GM12892 (cell line): ENCODE results near the gene DNAJC13.
"Not testable (repeated sequence)": the region's sequence is repeated elsewhere in the genome, so short reads cannot be mapped to it uniquely, and the experiment has no call there.

Source experiments
- DNase-seq: peaks from one replicate; pipeline ENCODE4 v3.0.0; 2011; ENCODE audit not compliant: insufficient read length
- FAIRE-seq: peaks from 2 replicates; lab custom pipeline; 2011; peaks lifted over from hg19 to GRCh38; lab: Jason Lieb, UNC
- POLR2A ChIP-seq: IDR thresholded peaks from 2 replicates; pipeline ENCODE4 v1.6.1; 2011; ENCODE audit warnings: low read depth, low read length, control low read depth
- POLR2AphosphoS5 ChIP-seq: IDR thresholded peaks from 2 replicates; pipeline ENCODE4 v1.6.1; 2011; ENCODE audit warnings: low read depth, low read length, control low read depth
- TAF1 ChIP-seq: IDR thresholded peaks from 2 replicates; pipeline ENCODE4 v1.6.1; 2011; ENCODE audit warnings: low read depth, mild to moderate bottlenecking, control low read depth, low read length, borderline replicate concordance

DNAJC13 gene

DNA sequence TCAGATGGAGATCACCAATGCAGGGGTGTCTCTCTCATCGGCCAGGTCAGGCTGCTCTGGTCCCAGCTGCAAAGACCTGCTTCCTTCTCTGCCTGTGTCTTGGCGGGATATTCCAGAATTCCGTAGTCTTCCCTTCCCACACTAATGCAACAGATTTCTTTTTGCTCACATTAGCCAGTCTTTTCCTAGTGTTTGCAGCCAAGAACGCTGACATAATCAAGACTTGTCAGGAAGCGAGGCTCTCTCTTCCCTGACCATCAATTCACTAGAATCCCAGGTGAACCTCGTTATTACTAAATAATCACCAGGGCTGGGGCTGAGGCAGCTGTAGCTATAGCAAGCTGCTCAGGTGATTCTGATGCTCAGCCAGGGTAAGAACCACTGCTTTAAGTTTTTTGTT is 136.5 kb downstream of the DNAJC13 start:
- no peak for DNase-seq
- no peak for FAIRE-seq
- TF ChIP-seq POLR2A (no peak), TAF1 (no peak), POLR2AphosphoS5 (no peak)

DNA sequence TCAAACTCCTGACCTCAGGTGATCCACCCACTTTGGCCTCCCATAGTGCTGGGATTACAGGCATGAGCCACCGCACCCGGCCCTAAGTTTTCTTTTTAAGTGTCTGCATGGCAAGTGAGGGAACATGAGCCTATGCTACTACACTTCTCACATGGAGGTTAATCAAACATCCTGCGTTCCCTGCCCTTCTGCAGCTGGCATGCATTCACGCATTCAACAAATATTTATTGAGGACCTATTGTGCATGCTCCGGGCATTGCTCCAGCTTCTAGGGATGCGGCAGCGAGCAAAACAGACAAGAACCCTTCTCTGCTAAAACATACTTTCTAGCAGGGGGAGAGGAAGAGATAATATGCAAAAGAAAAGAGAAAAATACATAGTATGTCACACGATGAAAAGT is 137.1 kb downstream of the DNAJC13 start:
- no peak for DNase-seq
- no peak for TF ChIP-seq POLR2A
- FAIRE-seq, result no peak

DNA sequence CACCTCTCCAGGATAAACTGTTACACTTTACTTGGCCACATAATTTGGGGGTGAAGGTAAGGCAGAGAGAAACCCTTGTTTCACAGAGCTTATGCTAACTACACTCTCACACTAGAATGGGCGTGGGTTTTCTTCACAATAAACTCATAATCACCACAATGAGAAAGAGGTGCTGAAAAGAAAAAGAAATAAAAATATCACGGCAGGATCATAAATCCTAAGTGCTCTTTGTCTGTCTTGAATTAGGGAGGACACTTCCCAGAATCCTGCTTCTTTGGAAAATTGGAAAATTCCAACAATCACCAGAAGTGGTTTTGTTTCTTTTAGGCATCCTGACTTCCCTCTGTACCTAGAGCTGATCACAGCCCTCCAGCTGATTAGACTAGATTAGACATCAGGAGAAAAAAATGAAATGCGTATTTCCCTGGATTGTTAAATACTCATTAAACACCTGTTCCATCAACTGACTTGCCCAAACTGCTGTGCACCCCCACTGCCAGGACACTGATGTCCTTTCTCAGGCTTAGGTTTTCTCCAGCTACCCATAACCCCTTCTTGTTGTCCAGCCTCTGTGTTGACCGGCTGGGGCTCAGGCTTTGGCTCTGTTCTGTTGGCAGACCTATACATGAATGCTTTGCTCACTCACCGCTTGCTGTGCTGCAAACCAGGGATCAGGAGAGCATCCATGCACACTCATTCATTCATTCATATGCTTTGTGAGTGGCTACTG is 138.2 kb downstream of the DNAJC13 start:
- TF ChIP-seq POLR2AphosphoS5, result no peak
- no peak for TF ChIP-seq POLR2A
- FAIRE-seq (no peak), DNase-seq (no peak)

DNA sequence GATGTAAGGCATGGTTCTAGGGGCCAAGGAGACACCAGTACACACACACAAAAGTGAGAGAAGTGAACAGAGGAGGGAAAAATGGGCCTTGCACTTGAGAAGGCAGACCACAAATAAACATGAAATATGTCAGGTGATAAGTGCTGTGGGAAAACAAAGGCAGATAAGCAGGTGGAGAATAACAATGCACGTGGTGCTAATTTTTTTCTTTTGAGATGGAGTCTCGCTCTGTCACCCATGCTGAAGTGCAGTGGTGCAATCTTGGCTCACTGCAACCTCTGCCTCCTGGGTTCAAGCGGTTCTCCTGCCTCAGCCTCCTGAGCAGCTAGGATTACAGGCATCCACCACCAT is 138.7 kb downstream of the DNAJC13 start:
- not testable (repeated sequence) for DNase-seq, FAIRE-seq

DNA sequence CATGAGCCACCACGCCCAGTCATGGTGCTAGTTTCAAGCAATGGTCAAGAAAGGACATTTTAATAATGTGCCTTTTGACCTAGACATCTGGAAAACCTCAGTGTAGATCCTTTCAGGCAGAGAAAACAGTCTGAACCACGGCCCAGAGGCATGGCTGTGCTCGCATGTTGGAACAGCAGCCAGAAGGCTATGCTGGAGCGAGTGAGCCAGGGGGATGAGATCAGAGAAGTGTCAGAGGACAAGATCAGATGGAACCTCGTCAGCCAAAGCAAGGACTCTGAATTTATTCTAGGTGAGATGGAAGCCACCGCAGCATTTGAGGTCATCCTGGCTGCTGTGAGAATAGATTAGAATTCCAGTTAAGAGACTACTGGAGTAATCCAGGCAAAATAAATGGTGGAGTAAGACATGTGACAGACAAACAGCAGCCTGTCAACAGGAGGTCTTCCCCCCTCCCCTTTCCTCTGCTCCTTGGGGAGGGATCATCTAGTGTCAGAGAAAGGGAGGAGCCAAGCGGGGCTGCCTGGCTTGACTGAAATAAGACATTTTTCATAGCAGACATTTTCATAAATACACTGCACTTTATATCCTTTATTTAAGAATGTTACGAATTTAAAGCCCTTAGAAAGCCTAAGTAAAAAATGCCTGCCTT is 139.3 kb downstream of the DNAJC13 start:
- DNase-seq, result no peak

DNA sequence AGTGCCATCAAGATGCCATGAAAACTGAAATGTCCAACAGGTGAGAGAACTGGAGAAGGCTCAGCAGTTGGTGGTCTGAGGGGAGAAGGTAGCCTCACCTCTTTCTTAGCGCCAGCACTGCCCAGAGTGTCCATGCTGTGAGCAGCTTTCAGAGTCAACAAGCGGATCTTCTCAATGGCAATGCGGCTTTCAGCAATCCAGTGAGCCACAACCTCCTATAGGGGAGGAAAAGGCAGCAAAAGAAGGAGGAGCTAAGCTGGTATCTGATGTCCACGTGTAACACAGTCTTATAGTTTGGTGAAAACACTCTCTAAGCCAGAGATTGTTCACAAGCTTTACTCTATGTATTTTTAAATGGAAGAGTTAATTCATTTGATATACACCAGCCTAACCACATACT is 143.7 kb downstream of the DNAJC13 start:
- FAIRE-seq (no peak), DNase-seq (no peak)
- no peak for TF ChIP-seq POLR2A
- no peak for TF ChIP-seq TAF1
- no peak for TF ChIP-seq POLR2AphosphoS5

More for the DNA sequence above, 139.3 kb downstream of the DNAJC13 start:
- TF ChIP-seq TAF1 (no peak), POLR2AphosphoS5 (no peak), POLR2A (no peak)
- no peak for FAIRE-seq

DNA sequence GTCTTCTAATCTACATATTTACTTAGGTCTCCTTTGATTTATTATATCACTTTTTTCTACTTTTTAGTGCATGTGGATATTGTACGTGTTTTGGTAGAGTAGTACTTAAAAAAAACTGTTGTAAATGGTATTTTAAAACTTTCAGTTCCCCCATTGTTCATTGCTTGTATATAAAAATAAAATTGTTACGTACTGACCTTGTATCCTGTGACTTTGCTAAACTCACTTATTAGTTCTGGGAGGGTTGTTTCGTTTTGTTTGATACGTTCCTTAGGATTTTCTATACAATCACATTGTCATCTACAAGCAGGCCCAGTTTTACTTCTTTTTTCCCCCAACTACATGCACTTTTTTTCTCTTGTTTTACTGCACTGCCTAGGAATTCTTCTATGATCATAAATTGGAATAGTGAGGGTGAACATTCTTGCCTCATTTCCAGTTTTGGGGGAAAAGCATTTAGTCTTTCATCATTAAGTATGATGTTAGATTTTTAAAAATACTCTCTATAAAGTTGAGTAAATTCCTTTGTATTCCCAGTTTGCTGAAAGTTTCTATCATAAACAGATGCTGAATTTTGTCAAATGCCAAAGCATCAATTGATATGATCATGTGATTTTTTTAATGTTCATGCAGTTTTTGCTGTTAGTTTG is 146.2 kb downstream of the DNAJC13 start:
- FAIRE-seq (no peak), DNase-seq (no peak)

DNA sequence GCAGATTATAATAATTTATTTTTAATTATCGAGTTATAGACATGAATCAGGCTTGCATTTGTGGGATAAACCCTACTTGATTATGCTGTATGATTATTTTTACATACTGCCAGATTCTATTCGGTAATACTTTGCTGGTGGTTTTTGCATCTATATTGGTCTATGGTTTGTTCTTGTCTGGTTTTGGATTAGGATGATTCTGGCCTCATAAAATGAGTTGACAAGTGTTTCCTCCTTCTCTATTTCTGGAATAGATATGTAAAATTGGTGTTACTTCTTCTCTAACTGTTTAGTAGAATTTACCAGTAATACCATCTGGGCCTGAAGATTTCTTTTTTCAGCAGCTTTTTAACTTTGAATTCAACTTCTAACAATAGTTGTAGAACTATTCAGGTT is 146.8 kb downstream of the DNAJC13 start:
- DNase-seq (no peak), FAIRE-seq (no peak)
- TF ChIP-seq TAF1, result no peak
- no peak for TF ChIP-seq POLR2A
- TF ChIP-seq POLR2AphosphoS5, result no peak

More for the DNA sequence above, 146.2 kb downstream of the DNAJC13 start:
- TF ChIP-seq TAF1, result no peak
- no peak for TF ChIP-seq POLR2A
- no peak for TF ChIP-seq POLR2AphosphoS5

DNA sequence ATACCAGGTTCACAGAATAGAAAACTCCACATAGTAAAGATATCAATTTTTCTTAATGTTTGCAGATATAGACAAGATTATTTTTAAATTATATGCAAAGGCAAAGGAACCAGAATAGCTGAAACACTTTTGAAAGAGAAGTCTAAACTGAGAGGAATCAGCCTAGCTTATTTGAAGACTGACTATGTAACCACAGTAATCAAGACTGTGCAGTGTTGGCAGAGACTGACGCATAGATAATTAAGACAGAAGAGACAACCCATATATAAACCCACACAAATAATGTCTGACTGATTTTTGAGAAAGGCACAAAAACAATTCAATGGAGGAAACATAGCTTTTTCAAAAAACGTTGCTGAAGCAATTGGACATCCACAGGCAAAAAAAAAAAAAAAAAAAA is 151.1 kb downstream of the DNAJC13 start:
- FAIRE-seq, result no peak
- no peak for DNase-seq
- TF ChIP-seq POLR2AphosphoS5, result no peak
- TF ChIP-seq POLR2A, result no peak
- TF ChIP-seq TAF1, result no peak

DNA sequence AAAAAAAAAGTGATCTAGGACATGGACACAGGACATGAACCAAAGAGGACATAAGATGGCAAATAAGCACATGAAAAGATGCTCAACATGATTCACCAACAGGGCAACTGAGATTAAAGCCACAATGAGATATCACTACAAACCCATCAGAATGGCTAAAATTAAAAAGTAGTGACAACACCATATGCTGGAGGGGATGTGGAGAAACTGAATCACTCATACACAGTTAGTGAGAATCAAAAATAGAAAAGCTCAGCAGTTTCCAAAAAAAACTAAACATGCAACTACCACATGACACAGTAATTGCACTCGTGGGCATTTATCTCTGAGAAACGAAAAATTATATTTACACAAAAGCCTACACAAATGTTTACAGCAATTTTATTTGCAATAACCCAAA is 151.9 kb downstream of the DNAJC13 start:
- peak; percentile 54 for FAIRE-seq
- no peak for DNase-seq
- no peak for TF ChIP-seq POLR2AphosphoS5
- no peak for TF ChIP-seq TAF1
- TF ChIP-seq POLR2A, result no peak

DNA sequence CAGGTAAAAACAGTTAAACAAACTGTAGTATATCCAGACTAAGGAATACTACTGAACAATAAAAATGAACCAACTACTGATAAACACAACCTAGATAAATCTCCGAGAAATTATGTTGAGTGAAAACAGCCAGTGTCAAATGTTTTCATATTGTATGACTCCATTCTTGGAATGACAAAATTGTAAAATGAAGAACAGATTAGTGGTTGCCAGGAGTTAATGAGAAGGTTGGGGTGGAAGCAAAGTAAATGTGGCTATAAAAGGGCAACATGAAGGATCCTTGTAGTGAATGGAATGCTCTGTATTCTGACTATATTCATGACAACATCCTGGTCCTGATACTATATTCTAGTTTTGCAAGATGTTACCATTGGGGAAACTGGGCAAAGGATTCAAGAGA is 152.3 kb downstream of the DNAJC13 start:
- FAIRE-seq (no peak), DNase-seq (no peak)
- TF ChIP-seq POLR2A (no peak), TAF1 (no peak), POLR2AphosphoS5 (no peak)

DNA sequence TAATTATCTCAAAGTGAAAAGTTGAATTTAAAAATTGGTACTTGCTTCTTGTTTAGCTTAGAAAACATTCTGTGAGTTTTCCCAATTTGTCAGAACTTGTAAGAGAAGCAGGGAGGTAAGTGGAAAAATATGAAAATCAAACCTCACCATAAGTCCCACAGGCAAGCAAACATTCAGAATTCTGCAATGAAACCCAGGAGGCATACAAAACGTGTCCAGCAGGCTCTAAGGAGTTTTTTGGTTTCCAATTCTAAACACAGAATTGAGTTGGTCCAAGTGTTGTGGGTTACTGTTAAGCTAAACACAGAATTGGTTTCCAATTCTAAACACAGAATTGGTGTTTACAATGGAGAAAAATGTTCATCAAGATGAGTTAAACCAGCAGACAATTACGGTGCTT is 152.7 kb downstream of the DNAJC13 start:
- no peak for FAIRE-seq
- DNase-seq, result no peak
- TF ChIP-seq POLR2AphosphoS5 (no peak), POLR2A (no peak), TAF1 (no peak)

DNA sequence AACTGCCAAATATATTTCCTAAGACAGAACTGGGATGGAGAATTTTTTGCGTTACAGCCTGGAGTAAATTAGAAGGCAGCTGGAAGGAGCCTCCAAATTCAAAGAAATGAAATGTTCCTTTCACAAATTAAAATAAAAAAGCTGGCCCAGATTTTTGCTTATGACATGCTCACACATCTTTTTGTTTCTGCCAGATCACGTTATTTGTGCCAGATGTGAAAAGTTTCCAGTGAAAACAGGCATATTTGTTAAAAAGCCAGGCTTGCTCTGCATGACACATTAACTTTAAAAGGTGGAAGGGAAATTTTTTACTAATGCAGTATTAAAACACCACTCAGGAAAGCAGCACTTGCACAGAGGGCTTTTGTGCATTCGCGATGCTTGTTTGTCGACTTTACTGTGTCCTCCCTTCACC is 156.5 kb downstream of the DNAJC13 start:
- no peak for TF ChIP-seq POLR2AphosphoS5

More for the DNA sequence above, 156.5 kb downstream of the DNAJC13 start:
- no peak for DNase-seq
- no peak for FAIRE-seq
